NOMO-1 (cell line): ENCODE results near the gene ETV7.

Experiments
- DNase-seq, 2 experiments: peaks; one replicate each; lab custom pipeline; 2025; ENCODE audit not compliant: unreplicated experiment in 2 of 2; lab: John Stamatoyannopoulos, UW

The ETV7 gene

DNA sequence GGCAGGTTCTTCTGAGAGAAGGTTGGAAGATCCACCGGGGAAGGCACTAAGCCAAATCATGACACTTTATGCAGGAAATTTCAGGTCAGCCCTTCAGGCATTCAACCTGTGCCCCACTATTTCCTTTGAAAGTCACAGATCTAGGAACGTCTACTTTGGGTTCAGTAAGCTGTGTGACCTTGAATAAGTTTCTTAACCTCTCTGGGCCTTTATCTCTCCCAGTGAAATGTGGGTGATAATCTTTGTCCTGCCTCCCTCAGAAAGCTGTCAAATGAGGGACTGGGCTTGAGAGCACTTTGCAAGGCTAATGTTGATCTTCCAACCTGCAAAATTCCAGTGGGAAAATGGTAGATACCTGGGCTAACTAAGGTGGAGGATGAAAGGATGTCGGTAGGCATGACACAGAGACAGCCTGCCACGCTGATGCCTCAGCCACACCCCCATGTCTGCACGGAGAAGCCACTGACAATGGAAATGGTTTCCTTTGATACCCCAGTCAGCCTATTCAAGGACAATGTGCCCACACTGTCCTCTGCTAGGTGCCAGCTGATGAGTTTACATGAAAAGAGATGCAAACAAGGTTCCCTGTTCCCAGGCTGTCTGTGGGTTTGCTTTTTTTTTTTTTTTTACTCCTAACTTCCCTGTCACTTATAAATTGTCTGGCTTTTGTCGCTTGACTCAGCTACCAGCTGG is 60.1 kb downstream of the ETV7 start:
- peak in 1 of 2 experiments; percentile 44 for DNase-seq

DNA sequence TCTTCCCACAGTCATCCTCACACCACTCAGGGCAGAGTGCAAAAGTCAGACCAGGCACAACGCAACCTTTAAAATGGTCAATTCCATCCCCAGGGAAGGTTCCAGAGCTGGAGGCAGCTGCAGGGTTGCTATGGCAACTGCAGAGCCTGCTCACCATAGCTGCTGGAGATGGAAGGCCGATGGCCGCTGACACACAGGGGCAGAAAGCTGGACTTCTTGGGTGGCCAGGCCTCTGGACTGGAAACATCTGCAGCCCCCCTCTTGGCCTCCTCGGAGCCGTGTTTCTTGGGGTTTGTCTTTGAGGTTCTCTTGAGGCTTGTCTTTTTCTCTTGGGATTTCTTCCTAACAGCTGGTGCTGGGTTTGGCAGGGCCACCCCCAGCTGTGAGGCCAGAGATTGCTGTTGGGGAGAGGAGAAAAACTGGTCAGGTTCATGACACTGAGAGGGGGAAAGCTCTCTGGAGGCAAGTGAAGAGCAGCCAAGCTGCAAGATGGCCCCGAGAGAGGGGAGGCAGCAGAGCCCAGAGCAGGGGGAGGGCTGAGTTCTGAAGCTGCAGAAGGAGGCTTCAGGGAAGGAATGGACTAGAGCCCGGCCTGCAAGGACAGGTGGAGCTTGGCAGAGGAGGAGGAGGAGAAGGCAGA is 61.0 kb downstream of the ETV7 start:
- DNase-seq, result no peak

DNA sequence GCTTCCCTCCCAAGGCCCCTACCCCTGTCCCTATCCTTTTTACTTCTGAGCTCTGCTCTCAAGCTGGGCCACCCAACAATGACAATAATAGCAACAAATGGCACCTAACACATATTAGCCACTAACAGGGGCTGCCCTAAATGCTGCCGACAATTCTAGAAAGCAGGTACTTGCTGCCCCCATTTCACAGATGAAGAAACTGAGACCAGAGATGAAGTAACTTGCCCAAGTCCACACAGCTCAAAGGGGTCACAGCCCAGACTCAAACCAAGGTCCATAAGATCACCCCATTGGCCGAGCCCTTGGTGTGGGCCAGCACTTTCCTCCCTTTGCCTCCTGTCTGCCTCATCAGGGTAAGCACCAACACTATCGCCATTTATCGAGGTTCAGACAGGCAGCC is 62.8 kb downstream of the ETV7 start:
- DNase-seq, result no peak

DNA sequence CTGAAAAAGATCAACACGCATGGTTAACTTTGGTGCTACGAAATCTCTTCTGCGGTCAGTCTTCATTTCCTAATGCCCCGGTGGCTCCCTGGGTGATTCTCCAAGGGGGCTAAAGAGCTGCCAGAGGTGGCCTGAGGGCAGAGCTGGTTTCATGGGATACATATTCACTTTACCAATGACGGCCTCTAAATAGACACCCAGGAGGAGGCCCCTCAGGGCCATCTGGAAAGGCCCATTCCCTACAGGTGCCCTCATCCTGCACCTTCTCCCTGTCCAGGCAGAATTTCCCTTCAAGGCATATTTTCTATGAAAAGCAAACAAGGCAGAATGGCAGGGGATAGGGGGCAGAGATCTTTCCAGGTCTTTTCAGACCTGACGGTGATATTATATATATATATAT is 63.3 kb downstream of the ETV7 start:
- DNase-seq, result no peak

DNA sequence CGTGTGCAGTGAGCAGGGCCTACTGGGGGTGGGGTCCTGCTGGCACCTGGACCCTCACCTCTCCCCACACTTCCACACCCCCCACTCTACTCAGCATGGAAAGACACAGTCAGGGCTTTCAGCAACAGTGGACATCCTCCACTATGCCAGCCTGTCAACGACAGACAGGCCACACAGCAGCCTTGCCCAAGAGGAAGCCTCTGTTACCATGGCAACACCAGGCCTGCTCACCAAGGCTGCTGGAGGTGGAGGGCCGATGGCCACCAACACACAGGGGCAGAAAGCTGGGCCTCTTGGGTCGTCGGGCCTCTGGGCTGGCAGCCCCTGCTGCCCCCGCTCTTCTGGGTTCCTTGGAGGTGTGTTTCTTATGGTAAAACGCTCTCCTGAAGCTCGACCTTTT is 64.4 kb downstream of the ETV7 start:
- no peak for DNase-seq

DNA sequence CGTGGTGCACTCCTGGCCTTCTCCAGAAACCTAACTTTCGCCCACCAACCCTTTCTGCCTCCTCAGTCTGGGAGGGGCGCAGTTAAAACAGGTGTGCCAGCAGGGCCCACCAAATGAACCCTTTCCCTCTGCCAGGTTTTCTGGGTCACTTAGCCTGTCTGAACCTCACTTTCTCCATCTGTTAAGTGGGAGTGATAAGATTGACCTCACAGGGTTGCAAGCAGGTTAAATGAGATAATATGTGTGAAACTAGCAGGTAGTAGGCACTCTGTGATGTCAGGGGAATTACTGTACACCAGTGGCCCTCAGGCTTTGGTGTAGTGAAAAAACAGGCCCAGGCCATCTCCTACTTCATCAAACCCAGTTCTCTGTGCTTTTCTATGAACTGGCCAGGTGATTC is 64.9 kb downstream of the ETV7 start:
- no peak for DNase-seq

DNA sequence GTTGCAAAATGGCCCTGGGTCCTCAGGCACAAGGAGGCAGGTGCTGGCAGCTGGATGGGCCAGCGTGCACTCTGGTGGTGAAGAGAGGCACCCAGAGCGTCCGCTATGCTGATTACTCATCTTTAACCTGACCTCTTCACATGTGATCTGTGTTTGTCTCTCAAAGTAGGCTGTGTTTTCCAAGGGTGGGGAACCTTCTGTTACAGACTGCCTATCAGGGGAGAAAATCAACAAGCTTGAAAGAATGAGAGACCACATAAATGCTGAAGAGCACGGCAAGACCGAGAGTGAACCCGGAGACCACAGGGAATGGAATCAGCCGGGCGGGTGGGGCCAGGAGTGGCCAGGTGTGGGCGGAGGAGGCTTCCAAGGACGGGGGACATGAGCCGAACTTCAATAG is 67.0 kb downstream of the ETV7 start:
- DNase-seq, result no peak

DNA sequence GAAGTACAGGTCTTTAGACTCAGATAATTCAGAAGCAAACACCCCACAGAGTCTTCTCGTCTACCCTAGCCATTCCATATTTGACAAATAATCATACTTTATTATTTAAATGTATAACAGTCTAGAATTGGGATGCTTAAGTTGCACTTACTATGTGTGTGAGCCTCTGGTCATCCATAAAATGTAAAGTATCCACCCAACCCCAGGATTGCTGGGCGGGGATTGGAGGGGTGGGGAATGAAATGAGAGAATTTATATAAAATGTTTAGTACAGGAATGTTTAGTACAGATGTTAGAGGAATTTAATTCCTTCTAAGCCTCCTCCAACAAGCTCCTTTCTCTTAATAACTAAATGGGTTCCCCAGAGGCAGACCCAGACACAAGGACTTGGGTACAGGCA is 67.6 kb downstream of the ETV7 start:
- no peak for DNase-seq

DNA sequence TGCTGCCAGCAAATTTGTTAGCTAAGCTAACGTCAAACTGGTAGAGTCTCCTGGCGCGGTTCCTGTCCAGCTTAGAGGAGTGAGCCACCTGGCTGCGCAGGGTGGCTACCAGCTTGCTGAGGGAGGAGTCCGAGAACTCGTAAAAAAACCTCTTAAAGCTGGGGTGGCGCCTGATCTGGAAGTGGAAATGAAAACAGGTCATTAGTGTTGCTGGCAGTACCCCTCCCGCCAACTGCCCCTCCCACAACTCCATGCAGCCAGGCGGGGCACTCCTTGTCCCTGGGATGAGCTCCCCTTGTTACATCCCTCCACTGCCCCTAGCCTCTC is 68.1 kb downstream of the ETV7 start:
- no peak for DNase-seq

DNA sequence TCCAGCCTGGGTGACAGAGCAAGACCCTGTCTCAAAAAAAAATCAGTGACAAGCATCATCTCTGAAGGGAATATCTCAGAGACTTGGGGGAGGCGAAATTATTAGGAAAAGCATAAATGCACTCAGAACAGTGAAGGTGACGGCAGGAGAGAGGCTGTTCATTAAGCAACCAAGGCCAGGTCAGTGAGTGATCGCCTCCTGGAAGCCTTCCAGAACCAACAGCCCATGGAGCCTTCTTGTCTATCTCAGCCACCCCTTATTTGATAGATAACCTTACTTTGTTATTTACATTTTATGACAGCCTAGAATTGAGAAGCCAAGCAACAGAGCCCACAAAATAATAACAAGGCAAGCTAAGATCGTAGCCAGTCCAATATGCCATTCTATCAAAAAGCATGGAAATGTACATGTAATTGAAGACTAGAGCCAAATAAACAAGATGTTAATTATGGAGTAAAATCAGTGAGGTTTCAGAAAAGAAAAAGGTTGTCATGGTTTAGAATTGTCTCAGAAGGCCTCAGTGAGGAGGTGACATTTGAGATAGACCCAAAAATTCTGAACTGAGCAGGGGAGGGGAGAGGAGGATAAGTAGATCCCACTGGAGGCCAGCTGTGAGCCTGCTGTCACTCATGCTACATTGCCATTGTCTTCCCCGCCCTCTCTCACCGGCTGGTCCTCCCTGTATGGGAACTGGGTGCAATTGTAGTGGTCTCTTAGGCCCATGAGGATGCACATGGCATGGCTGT is 68.6 kb downstream of the ETV7 start:
- no peak for DNase-seq

DNA sequence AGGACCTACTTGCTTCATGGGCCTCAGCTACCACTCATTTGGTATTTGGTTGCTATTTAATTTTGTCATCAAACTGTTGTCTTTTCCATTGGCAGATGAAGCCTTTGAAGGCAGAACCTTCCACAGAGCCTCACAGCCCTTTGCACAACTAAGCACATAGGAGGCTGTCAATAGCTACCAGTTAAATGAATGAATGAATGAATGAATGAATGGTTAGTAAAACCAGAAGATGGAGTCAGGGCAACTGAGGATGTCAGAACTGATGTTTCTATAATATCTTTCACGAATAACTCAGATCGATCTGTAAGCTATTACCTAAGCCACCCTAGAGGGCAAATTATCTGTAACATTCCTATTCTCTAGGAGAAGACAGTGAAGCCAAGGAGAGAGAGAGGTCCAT is 69.8 kb downstream of the ETV7 start:
- DNase-seq, result no peak
